Measurements from ENCODE around the gene RAB20. TPM values are rescaled to one million over a fixed set of nuclear protein-coding genes. Genes with fewer than 3 reads are reported as not detected.

Gene RAB20
- total and polyA plus RNA-seq, 10 of the 15 experiments (the other 5 are each of a cell fraction or from before 2014, with no cell fraction given), result 0.48 to 33.1 (median 9.6) TPM

DNA sequence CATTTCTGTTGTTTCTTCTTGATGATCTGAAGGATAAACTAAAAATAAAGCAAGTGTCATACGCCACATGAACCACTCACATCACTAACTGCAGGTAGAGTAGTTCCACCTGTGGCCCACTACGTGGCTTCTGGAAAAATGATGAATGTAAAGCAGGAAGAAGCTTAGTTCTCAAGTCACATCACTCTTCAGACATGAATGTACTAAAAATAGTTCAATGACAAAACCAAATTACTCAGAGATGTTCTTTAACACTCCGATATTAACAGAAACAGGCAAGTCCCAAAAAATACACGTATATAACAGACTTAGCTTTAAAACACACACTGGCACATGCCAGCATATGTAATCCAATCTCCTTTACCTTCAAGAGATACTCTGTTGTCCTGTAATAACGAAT is 21.6 kb downstream of the RAB20 start:
- BruUV-seq (replicated peaks), result no TSS peak
- POLR2A ChIA-PET, result interaction anchor here (0.9 to 1.4 kb wide), 2 partner anchors 13 to 22 kb away, joined by 3 to 6 read pairs; partner anchors contain the start of gene RAB20
- Histone ChIP-seq H3K27ac (ENCODE audit: control insufficient read depth, insufficient read depth) (no peak overlapping the region), H3K9ac (ENCODE audit: control insufficient read depth, insufficient read depth, low read length) (no peak overlapping the region), H3K4me3 (no peak overlapping the region), H3K4me1 (ENCODE audit: control insufficient read depth, insufficient read depth, low read length) (peaks cover 13% of the 10 kb centered on the region), H3K4me2 (ENCODE audit: control insufficient read depth, insufficient read depth) (no peak overlapping the region), H4K20me1 (ENCODE audit: control insufficient read depth, insufficient read depth) (no peaks in the 10 kb centered on the region), H3K27me3 (replicated peaks in 1 of 2; ENCODE audit: control insufficient read depth in 2 of 2, insufficient read depth in 2 of 2, low read length in 1 of 2) (no peaks in the 10 kb centered on the region), H3K79me2 (ENCODE audit: control insufficient read depth, insufficient read depth, low read length) (no peaks in the 10 kb centered on the region; the same call in none of the 2 replicates), H2AFZ (ENCODE audit: control insufficient read depth, low read depth, low read length) (no peak overlapping the region), H3K36me3 (ENCODE audit: control insufficient read depth in 2 of 2, insufficient read depth in 2 of 2, low read length in 1 of 2) (no peaks in the 10 kb centered on the region), H3K9me3 (replicated peaks; ENCODE audit: control insufficient read depth, insufficient read depth, low read length) (peaks cover 1% of the 10 kb centered on the region; the same call in 1 of the 3 replicates)
- ATAC-seq (no peak), DNase-seq (ENCODE audit: low read depth, low spot score) (no peak), FAIRE-seq (no peak)
- TF ChIP-seq, protein P1, sequence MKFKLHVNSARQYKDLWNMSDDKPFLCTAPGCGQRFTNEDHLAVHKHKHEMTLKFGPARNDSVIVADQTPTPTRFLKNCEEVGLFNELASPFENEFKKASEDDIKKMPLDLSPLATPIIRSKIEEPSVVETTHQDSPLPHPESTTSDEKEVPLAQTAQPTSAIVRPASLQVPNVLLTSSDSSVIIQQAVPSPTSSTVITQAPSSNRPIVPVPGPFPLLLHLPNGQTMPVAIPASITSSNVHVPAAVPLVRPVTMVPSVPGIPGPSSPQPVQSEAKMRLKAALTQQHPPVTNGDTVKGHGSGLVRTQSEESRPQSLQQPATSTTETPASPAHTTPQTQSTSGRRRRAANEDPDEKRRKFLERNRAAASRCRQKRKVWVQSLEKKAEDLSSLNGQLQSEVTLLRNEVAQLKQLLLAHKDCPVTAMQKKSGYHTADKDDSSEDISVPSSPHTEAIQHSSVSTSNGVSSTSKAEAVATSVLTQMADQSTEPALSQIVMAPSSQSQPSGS (IDR thresholded peaks at IDR 0.05; ENCODE audit: low read length), result peak; percentile 19; the same call in 1 of the 2 replicates
- TF ChIP-seq, protein P2, sequence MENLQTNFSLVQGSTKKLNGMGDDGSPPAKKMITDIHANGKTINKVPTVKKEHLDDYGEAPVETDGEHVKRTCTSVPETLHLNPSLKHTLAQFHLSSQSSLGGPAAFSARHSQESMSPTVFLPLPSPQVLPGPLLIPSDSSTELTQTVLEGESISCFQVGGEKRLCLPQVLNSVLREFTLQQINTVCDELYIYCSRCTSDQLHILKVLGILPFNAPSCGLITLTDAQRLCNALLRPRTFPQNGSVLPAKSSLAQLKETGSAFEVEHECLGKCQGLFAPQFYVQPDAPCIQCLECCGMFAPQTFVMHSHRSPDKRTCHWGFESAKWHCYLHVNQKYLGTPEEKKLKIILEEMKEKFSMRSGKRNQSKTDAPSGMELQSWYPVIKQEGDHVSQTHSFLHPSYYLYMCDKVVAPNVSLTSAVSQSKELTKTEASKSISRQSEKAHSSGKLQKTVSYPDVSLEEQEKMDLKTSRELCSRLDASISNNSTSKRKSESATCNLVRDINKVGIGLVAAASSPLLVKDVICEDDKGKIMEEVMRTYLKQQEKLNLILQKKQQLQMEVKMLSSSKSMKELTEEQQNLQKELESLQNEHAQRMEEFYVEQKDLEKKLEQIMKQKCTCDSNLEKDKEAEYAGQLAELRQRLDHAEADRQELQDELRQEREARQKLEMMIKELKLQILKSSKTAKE (IDR thresholded peaks at IDR 0.05; ENCODE audit: low read depth, poor library complexity, severe bottlenecking), result no peak
- TF ChIP-seq CREB1 (IDR thresholded peaks at IDR 0.05; ENCODE audit: low read depth) (peak; percentile 64), RUNX3 (IDR thresholded peaks at IDR 0.05; ENCODE audit: low read length) (0 out of 2 replicates have a peak, but pooled peaks have one; percentile 12), MEF2A (IDR thresholded peaks at IDR 0.05; ENCODE audit: insufficient read depth, low read depth, low read length) (peak; percentile 61; the same call in 1 of the 2 replicates), ZNF207 (IDR thresholded peaks at IDR 0.05; ENCODE audit: borderline replicate concordance) (no peak), IRF3 (IDR thresholded peaks at IDR 0.05) (no peak), EED (IDR thresholded peaks at IDR 0.05; ENCODE audit: low read depth) (peak; percentile 37; the same call in 1 of the 2 replicates), CREM (IDR thresholded peaks at IDR 0.05; ENCODE audit: low read depth) (peak; percentile 47; the same call in 1 of the 2 replicates), IKZF1 (conservative IDR thresholded peaks at IDR 0.05) (0 out of 2 replicates have a peak, but pooled peaks have one; percentile 17)
- SMC1A ChIA-PET (ENCODE audit: uncharacterized antibody, unreplicated experiment), result interaction anchor here (0.7 to 6.1 kb wide), 5 partner anchors 9 to 256 kb away, joined by 3 to 31 read pairs (median 6); no protein-coding TSS in a partner anchor
- intact Hi-C loops (cut with micrococcal nuclease; ENCODE audit: unreplicated experiment) (no loop called here), in situ Hi-C loops (cut with MboI) (no loop called here)
- CTCF ChIA-PET, result no interaction called here
- WGBS (ENCODE audit: insufficient coverage, insufficient replicate concordance, low lambda C conversion rate, missing lambda C conversion rate), result 24% methylated on average over 5 of the region's 5 CpGs
- RAD21 ChIA-PET (ENCODE audit: unreplicated experiment), result interaction anchor here (2.1 to 4.7 kb wide), 3 partner anchors 10 to 85 kb away, joined by 6 to 24 read pairs (median 10); no protein-coding TSS in a partner anchor
